ENCODE data around the gene MYL12B.
"Not testable (repeated sequence)": the region's sequence is repeated elsewhere in the genome, so short reads cannot be mapped to it uniquely, and the experiment has no call there.

Gene MYL12B

DNA sequence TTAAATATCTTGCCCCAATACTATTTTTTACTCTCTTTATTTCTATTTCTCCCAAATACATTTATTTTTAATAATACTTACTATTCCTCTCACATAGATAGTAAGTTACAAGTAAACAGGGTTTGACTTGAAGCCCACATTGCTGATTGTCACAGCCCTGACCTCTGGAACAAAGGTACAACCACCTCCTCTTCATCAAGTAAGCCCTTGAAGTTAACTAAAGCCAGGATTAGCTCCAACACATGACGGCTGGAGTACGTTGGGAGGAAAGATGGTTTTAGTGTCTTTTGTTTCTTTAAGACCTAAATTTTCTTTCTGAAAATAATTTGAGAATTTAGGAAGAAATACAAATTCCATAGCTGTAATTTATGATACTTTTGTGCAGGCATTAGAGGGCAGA is 43.1 kb upstream of the MYL12B start:
- TF ChIP-seq, protein P1, sequence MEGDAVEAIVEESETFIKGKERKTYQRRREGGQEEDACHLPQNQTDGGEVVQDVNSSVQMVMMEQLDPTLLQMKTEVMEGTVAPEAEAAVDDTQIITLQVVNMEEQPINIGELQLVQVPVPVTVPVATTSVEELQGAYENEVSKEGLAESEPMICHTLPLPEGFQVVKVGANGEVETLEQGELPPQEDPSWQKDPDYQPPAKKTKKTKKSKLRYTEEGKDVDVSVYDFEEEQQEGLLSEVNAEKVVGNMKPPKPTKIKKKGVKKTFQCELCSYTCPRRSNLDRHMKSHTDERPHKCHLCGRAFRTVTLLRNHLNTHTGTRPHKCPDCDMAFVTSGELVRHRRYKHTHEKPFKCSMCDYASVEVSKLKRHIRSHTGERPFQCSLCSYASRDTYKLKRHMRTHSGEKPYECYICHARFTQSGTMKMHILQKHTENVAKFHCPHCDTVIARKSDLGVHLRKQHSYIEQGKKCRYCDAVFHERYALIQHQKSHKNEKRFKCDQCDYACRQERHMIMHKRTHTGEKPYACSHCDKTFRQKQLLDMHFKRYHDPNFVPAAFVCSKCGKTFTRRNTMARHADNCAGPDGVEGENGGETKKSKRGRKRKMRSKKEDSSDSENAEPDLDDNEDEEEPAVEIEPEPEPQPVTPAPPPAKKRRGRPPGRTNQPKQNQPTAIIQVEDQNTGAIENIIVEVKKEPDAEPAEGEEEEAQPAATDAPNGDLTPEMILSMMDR (conservative IDR thresholded peaks at IDR 0.05; ENCODE audit: low read depth, low read length), result no peak
- DNase-seq (ENCODE audit: low read depth), result no peak
- no peak overlapping the region for H3K4me3 ChIP-seq (ENCODE audit: low read length)

DNA sequence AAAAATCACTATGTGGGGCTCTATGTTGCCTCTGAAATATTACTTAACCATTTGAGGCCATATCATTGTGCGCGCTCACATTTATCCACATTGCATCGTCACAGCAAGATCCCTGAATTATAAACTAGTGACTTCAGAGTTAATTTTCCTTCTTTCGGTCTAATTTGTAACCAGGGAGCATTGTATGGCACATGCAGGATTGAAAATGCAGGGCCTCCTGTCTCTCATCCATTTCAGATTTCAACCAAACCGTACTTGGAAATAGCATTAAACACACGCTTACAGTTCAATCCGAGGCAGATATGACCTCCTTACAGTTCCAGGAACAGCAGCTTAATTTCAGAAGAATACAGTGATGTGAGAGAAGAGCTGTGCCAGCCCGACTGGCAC is 42.7 kb upstream of the MYL12B start:
- no peak overlapping the region for H3K4me3 ChIP-seq (ENCODE audit: low read length)
- TF ChIP-seq, protein P1 (conservative IDR thresholded peaks at IDR 0.05; ENCODE audit: low read depth, low read length), result no peak
- DNase-seq (ENCODE audit: low read depth), result no peak

DNA sequence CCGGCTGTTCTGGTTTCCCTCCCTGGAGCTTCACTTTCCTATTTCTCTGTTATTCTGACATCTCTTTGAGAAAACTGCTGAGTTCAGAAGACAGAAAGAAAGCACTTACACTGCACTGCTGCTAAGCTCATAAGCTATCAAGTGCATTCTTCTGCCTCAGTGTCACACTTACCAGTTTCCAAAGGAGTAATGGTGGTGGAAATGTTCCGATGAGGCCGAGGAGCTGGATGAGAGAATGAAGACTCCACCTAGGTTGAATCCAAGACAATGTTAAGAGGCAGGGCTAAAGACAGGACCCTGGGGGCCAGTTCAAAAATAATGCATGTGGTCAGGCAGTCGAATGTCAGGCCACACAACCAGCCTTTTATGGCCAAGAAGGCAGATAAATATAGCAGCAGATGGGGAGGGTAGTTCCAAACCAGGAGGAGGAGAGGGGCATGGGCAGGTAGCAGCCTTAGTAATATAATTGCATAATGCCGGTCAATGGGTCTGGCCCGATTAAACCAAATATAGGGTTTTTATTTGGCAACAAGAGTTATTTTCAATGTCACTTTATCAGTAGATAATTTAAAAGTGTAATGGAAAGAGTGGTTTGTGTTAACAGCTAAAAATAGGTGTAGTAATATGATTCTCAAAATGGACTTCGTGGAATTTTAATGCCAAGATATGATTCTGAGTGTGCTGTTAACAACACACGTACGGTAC is 42.1 kb upstream of the MYL12B start, which contains the start of gene MYOM1:
Gene MYOM1 (minus strand): TSS at position 338 of the 705 bp plus-strand sequence. CDS start 4,745 bp downstream, outside the sequence.
- no peak for DNase-seq (ENCODE audit: low read depth)
- H3K4me3 ChIP-seq (ENCODE audit: low read length), result no peak within 1 kb of the TSS
- TF ChIP-seq, protein P1 (conservative IDR thresholded peaks at IDR 0.05; ENCODE audit: low read depth, low read length), result no peak

DNA sequence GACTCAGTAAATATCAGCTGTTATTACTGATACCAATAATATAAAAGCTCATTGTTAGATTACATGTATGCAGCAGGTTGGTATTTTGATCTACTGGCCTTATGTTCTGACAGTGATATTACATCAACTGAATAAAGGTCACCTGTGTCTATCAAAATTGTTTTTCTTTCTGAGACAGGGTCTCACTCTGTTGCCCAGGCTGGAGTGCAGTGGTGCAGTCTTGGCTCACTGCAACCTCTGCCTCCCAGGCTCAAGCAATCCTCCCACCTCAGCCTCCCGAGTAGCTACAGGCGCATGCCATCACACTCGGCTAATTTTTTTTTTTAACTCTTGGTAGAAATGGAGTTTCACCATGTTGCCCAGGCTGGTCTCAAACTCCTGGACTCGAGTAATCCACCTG is 41.1 kb upstream of the MYL12B start:
- H3K4me3 ChIP-seq (ENCODE audit: low read length); DNase-seq (ENCODE audit: low read depth): not testable (repeated sequence)

DNA sequence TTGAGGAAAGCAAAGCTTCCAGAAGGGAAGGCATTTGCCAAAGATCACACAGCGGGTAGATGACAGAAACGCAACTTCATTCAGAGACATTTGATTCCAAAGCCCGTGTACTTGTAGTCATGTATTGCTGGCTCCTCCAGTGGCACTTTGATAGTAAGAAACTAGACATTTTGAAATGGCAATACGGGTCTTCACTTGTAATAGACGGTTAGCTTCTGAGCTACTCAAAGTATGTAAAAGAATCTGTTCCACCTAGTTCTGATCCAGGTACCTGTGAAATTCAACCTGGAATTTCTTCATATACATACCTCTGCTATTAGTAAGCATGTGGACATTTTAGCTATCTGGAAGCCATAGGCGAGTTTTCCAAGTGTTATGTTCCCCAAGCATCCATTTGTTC is 40.4 kb upstream of the MYL12B start:
- TF ChIP-seq, protein P1 (conservative IDR thresholded peaks at IDR 0.05; ENCODE audit: low read depth, low read length), result no peak
- no peak for DNase-seq (ENCODE audit: low read depth)
- H3K4me3 ChIP-seq (ENCODE audit: low read length), result no peak overlapping the region

DNA sequence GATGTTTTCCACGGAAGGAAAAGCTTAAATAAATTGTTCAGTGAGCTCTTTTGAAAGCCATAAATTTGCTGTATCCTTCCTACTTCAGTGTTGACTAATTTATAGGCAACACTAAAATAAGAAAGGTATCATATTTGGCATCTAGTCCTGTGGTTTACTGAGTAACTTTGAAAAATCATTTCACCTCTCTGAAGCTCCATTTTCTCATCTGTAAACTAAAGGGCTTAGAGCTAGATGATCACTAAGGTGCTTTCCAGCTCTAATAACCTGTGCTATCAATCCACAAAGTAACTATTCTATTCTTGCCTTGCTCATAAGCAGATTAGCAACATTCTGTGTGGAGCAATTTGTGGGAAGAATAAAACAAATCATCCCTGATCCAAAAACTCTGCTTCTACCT is 38.6 kb upstream of the MYL12B start:
- TF ChIP-seq, protein P1 (conservative IDR thresholded peaks at IDR 0.05; ENCODE audit: low read depth, low read length), result no peak
- H3K4me3 ChIP-seq (ENCODE audit: low read length), result no peak overlapping the region
- DNase-seq (ENCODE audit: low read depth), result no peak

DNA sequence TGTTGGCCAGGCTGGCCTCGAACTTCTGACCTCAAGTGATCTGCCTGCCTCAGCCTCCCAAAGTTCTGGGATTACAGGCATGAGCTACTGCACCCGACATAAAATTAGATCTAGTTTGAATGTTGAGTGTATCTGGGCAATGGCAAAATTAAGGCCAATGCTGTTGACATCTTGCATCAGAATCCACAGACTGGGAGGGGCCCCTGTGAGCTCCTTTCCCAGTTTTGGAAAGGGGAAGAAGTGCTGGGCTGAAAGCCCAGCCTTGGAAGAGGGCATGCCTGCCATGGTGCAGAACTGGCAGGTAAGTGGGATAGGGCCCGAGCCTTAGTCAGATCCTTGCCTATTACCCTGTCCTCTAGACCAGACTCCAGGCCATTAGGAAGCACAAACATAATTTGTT is 37.7 kb upstream of the MYL12B start:
- TF ChIP-seq, protein P1 (conservative IDR thresholded peaks at IDR 0.05; ENCODE audit: low read depth, low read length), result no peak
- no peak for DNase-seq (ENCODE audit: low read depth)
- H3K4me3 ChIP-seq (ENCODE audit: low read length), result no peak overlapping the region
